A673 (cell line): Measurements from ENCODE around the gene HDAC2. TPM values are rescaled to one million over a fixed set of nuclear protein-coding genes. Genes with fewer than 3 reads are reported as not detected.

ENCODE experiments used
- BruUV-seq: library from RNA; stranded (reverse); fragments of 400-500 nt; replicated peaks from 2 replicates; lab custom pipeline; 2021; lab: Mats Ljungman, UMichigan
- CTCF ChIA-PET: fragments of 300-600 bp; sonication (Branson Sonifier 250); formaldehyde crosslinking; loops from one replicate; lab custom pipeline; 2022; ENCODE audit warnings: antibody characterized with exemption; lab: Charles Lee
- POLR2A ChIA-PET: fragments of 300-600 bp; sonication (Branson Sonifier 250); formaldehyde crosslinking; loops from one replicate; lab custom pipeline; 2022; ENCODE audit warnings: antibody characterized with exemption; ENCODE audit not compliant: low non-redundant PET; lab: Charles Lee
- DNase-seq: peaks from one replicate; pipeline ENCODE4 v3.0.0-alpha.2; 2015; ENCODE audit warnings: low spot score
- H3K27ac ChIP-seq: fragments of 200-600 bp; sonication (generic); 2 replicates; pipeline ENCODE4 v1.5.1; 2016; ENCODE audit warnings: mixed run types, low read depth, mild to moderate bottlenecking, mixed read lengths, antibody characterized with exemption, low read length; ENCODE audit not compliant: poor library complexity, severe bottlenecking
- H3K27me3 ChIP-seq: fragments of 200-600 bp; sonication (generic); replicated peaks from 2 replicates; pipeline ENCODE4 v1.6.1; 2017; ENCODE audit warnings: mixed run types, low read depth, mild to moderate bottlenecking, mixed read lengths, antibody characterized with exemption, low read length; ENCODE audit not compliant: insufficient read depth, poor library complexity
- H3K36me3 ChIP-seq: fragments of 200-600 bp; sonication (generic); 2 replicates; pipeline ENCODE4 v1.6.1; 2016; ENCODE audit warnings: mixed run types, mild to moderate bottlenecking, mixed read lengths, antibody characterized with exemption, low read length; ENCODE audit not compliant: insufficient read depth, poor library complexity, severe bottlenecking
- H3K4me1 ChIP-seq: fragments of 200-600 bp; sonication (generic); 2 replicates; pipeline ENCODE4 v1.6.1; 2017; ENCODE audit warnings: mixed run types, mild to moderate bottlenecking, mixed read lengths, antibody characterized with exemption, low read length; ENCODE audit not compliant: insufficient read depth, poor library complexity, severe bottlenecking
- H3K4me3 ChIP-seq: fragments of 200-600 bp; sonication (generic); 2 replicates; pipeline ENCODE4 v1.5.1; 2016; ENCODE audit warnings: low read depth, mixed run types, mild to moderate bottlenecking, mixed read lengths, low read length; ENCODE audit not compliant: poor library complexity, severe bottlenecking
- H3K9me3 ChIP-seq: fragments of 200-600 bp; sonication (generic); 2 replicates; pipeline ENCODE4 v1.6.1; 2016; ENCODE audit warnings: mixed run types, low read depth, mild to moderate bottlenecking, mixed read lengths, antibody characterized with exemption, low read length; ENCODE audit not compliant: poor library complexity, severe bottlenecking
- EZH2 ChIP-seq: fragments of 200-600 bp; sonication (generic); IDR thresholded peaks from 2 replicates; pipeline ENCODE4 v1.6.1; 2017; ENCODE audit warnings: borderline replicate concordance, low read depth, mild to moderate bottlenecking, mixed read lengths, antibody characterized with exemption, low read length; ENCODE audit not compliant: poor library complexity, severe bottlenecking
- intact Hi-C: fragments of 100-400 bp; cut with micrococcal nuclease; formaldehyde crosslinking; loops from one replicate; pipeline ENCODE4 v1.10.0; 2022; ENCODE audit not compliant: unreplicated experiment
- total RNA-seq: library from RNA; stranded (reverse); gene quantifications from 2 replicates; pipeline ENCODE4 v1.2.3, GENCODE V29; 2021
- TF ChIP-seq, protein P1 (sequence below): fragments of 300-800, 200-600 bp; sonication (generic); conservative IDR thresholded peaks from 2 replicates; pipeline ENCODE4 v1.5.1; 2017; ENCODE audit warnings: low read depth, mild to moderate bottlenecking, antibody characterized with exemption, low read length, moderate library complexity, mixed read lengths

The HDAC2 gene
- total RNA-seq, 1 experiment from 2014 or later = 257 TPM

DNA sequence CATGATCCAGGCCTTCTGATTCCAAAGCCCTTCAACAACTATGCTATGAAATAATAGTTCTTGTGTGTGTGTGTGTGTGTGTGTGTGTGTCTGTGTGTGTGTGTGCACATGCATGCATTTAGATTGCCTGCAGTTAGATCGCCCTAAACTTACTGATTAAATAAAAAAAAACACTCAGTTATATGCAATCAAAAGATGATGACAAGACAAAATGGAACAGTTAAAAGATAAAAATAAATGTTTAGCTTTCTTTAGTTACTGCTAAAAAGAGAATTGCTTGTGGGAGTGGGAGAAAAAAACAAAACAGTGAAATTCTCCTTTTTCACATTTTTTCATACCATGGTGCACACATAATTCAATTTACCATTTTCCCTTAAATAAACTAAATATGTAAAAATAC lies 84.4 kb downstream of the HDAC2 start:
- Histone ChIP-seq H3K27me3 (peaks cover 8% of the 10 kb centered on the region), H3K9me3 (no peaks in the 10 kb centered on the region), H3K4me1 (peaks cover 11% of the 10 kb centered on the region), H3K36me3 (no peaks in the 10 kb centered on the region), H3K4me3 (no peak overlapping the region), H3K27ac (no peak overlapping the region)
- intact Hi-C loops = no loop called here
- ChIA-PET POLR2A (no interaction called here), CTCF (no interaction called here)
- TF ChIP-seq, protein P1, sequence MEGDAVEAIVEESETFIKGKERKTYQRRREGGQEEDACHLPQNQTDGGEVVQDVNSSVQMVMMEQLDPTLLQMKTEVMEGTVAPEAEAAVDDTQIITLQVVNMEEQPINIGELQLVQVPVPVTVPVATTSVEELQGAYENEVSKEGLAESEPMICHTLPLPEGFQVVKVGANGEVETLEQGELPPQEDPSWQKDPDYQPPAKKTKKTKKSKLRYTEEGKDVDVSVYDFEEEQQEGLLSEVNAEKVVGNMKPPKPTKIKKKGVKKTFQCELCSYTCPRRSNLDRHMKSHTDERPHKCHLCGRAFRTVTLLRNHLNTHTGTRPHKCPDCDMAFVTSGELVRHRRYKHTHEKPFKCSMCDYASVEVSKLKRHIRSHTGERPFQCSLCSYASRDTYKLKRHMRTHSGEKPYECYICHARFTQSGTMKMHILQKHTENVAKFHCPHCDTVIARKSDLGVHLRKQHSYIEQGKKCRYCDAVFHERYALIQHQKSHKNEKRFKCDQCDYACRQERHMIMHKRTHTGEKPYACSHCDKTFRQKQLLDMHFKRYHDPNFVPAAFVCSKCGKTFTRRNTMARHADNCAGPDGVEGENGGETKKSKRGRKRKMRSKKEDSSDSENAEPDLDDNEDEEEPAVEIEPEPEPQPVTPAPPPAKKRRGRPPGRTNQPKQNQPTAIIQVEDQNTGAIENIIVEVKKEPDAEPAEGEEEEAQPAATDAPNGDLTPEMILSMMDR = no peak
- no peak for TF ChIP-seq EZH2
- DNase-seq = no peak
- no TSS peak for BruUV-seq

- Histone ChIP-seq H3K27ac (no peak overlapping the region), H3K4me1 (peaks cover 17% of the 10 kb centered on the region), H3K27me3 (peaks cover 11% of the 10 kb centered on the region), H3K4me3 (no peak overlapping the region), H3K9me3 (no peaks in the 10 kb centered on the region), H3K36me3 (no peaks in the 10 kb centered on the region)
- CTCF ChIA-PET = no interaction called here
- DNase-seq = no peak
- intact Hi-C loops = no loop called here
- no peak for TF ChIP-seq EZH2
- no TSS peak for BruUV-seq
- POLR2A ChIA-PET = no interaction called here
These were observed 86.9 kb downstream of the HDAC2 start for GRCh38 chr6:113884011-113884410.

Other genes with a start within 250 kb of the HDAC2 start
- 95.9 and 110 TPM in 2 replicates for gene MARCKS, start 113.8 kb downstream of the HDAC2 start, total RNA-seq